Endothelial cell of umbilical vein (primary cell): ENCODE data around the gene OMA1. TPM values are rescaled to one million over a fixed set of nuclear protein-coding genes. Genes with fewer than 3 reads are reported as not detected.

Experiments
- BruUV-seq: library from RNA; stranded (reverse); fragments of 400-500 nt; replicated peaks from 2 replicates; lab custom pipeline; 2021; lab: Mats Ljungman, UMichigan
- CTCF ChIA-PET: fragments of 300-600, 350-600 bp; sonication (Branson Sonifier 250); formaldehyde crosslinking; loops from one replicate; lab custom pipeline; 2021; ENCODE audit warnings: antibody characterized with exemption, inconsistent platforms; lab: Charles Lee
- POLR2A ChIA-PET: fragments of 300-600, 350-600 bp; sonication (Branson Sonifier 250); formaldehyde crosslinking; loops from one replicate; lab custom pipeline; 2021; ENCODE audit warnings: antibody characterized with exemption, inconsistent platforms; lab: Charles Lee
- DNase-seq: peaks from one replicate; pipeline ENCODE4 v3.0.0-alpha.2; 2011; ENCODE audit warnings: low read depth, low spot score
- FAIRE-seq: peaks from 2 replicates; lab custom pipeline; 2011; peaks lifted over from hg19 to GRCh38; lab: Jason Lieb, UNC
- H2AFZ ChIP-seq: 2 replicates; pipeline ENCODE4 v1.6.0; 2012; ENCODE audit warnings: low read depth, low read length, control low read depth, inconsistent platforms
- H3K27ac ChIP-seq: 2 replicates; pipeline ENCODE4 v1.5.1; 2011; ENCODE audit warnings: low read depth, mild to moderate bottlenecking, control low read depth, low read length, moderate library complexity; ENCODE audit not compliant: insufficient read depth
- H3K27me3 ChIP-seq, 2 experiments: 2 replicates each; pipeline versions ENCODE4 v1.6.0 to v1.6.1; 2011; ENCODE audit warnings: low read length in 2 of 2, mixed read lengths in 1 of 2; ENCODE audit not compliant: control insufficient read depth in 2 of 2, insufficient read depth in 2 of 2
- H3K36me3 ChIP-seq, 2 experiments: 2 replicates in 1 of 2; 3 replicates in 1 of 2; pipeline ENCODE4 v1.5.1; 2011; ENCODE audit warnings: low read length in 2 of 2, mild to moderate bottlenecking in 1 of 2, moderate library complexity in 1 of 2; ENCODE audit not compliant: control insufficient read depth in 2 of 2, insufficient read depth in 2 of 2; ENCODE audit errors: extremely low read depth in 1 of 2
- H3K4me1 ChIP-seq: 3 replicates; pipeline ENCODE4 v1.5.1; 2011; ENCODE audit warnings: mild to moderate bottlenecking, low read length; ENCODE audit not compliant: control insufficient read depth, insufficient read depth; ENCODE audit errors: extremely low read depth
- H3K4me2 ChIP-seq: 2 replicates; pipeline ENCODE4 v1.6.1; 2011; ENCODE audit warnings: low read length, control low read depth, mixed read lengths; ENCODE audit not compliant: insufficient read depth
- H3K4me3 ChIP-seq, 3 experiments: fragments of 200-600 bp in 1 of 3; sonication (generic), shearing (Covaris generic) in 1 of 3; replicated peaks in 1 of 3; 2 replicates each; pipeline ENCODE4 v1.5.1; 2011 to 2016; ENCODE audit warnings: control low read depth in 3 of 3, low read length in 3 of 3, mild to moderate bottlenecking in 2 of 3, inconsistent platforms in 1 of 3, low read depth in 1 of 3, moderate library complexity in 1 of 3; ENCODE audit not compliant: insufficient read depth in 1 of 3
- H3K79me2 ChIP-seq: 2 replicates; pipeline ENCODE4 v1.6.0; 2012; ENCODE audit warnings: low read length, inconsistent platforms; ENCODE audit not compliant: control insufficient read depth, insufficient read depth
- H3K9ac ChIP-seq: replicated peaks from 2 replicates; pipeline ENCODE3; 2011; ENCODE audit warnings: low read length, control low read depth; ENCODE audit not compliant: insufficient read depth; ENCODE audit errors: extremely low read depth
- H3K9me1 ChIP-seq: replicated peaks from 3 replicates; pipeline ENCODE4 v1.6.0; 2011; ENCODE audit warnings: mild to moderate bottlenecking, low read length; ENCODE audit not compliant: control insufficient read depth, insufficient read depth; ENCODE audit errors: extremely low read depth
- H3K9me3 ChIP-seq: replicated peaks from 2 replicates; pipeline ENCODE4 v1.5.1; 2012; ENCODE audit warnings: low read length, inconsistent platforms; ENCODE audit not compliant: control insufficient read depth, insufficient read depth
- H4K20me1 ChIP-seq: replicated peaks from 2 replicates; pipeline ENCODE3; 2011; ENCODE audit warnings: mild to moderate bottlenecking, low read length; ENCODE audit not compliant: control insufficient read depth, insufficient read depth; ENCODE audit errors: extremely low read depth
- EZH2 ChIP-seq: IDR thresholded peaks from 2 replicates; pipeline ENCODE4 v1.6.1; 2012; ENCODE audit warnings: borderline replicate concordance, low read depth, mild to moderate bottlenecking, moderate library complexity, low read length, inconsistent platforms; ENCODE audit not compliant: severe bottlenecking
- FOS ChIP-seq: IDR thresholded peaks from 2 replicates; pipeline ENCODE4 v1.6.1; 2011; ENCODE audit warnings: mild to moderate bottlenecking, low read length, moderate library complexity, borderline replicate concordance; ENCODE audit not compliant: insufficient read depth
- GATA2 ChIP-seq: IDR thresholded peaks from 2 replicates; pipeline ENCODE4 v1.7.0; 2011; ENCODE audit warnings: low read depth, mild to moderate bottlenecking, moderate library complexity, mixed read lengths, low read length; ENCODE audit not compliant: insufficient read length, insufficient read depth
- JUN ChIP-seq: IDR thresholded peaks from 2 replicates; pipeline ENCODE4 v1.6.1; 2011; ENCODE audit warnings: borderline replicate concordance, low read depth; ENCODE audit not compliant: insufficient read length, insufficient read depth
- MYC ChIP-seq: IDR thresholded peaks from one replicate; pipeline ENCODE4 v1.6.1; 2011; ENCODE audit warnings: mild to moderate bottlenecking, low read depth, low read length
- POLR2AphosphoS5 ChIP-seq: IDR thresholded peaks from 2 replicates; pipeline ENCODE4 v1.6.1; 2012; ENCODE audit warnings: low read depth, mild to moderate bottlenecking, control low read depth, low read length, moderate library complexity; ENCODE audit not compliant: insufficient read depth
- dilution Hi-C: fragments of 300-500 bp; cut with MboI; formaldehyde crosslinking; loops from one replicate; pipeline ENCODE4 v1.15.0; 2019; ENCODE audit warnings: low sequenced_read_pairs; ENCODE audit not compliant: extremely low pct_ligation_motif_present
- intact Hi-C: fragments of 100-400 bp; cut with micrococcal nuclease; formaldehyde crosslinking; loops from one replicate; pipeline ENCODE4 v1.10.0; 2022
- polyA plus RNA-seq, 4 experiments: library from polyadenylated mRNA; depleted of rRNA in 3 of 4; stranded (reverse) in 3 of 4; unstranded in 1 of 4; fragments of >200 nt; gene quantifications; 2 replicates each; pipeline versions ENCODE4 v1.2.1 to v1.2.3, GENCODE V29; 2011 to 2012; ENCODE audit warnings: missing spikeins in 1 of 4
- total RNA-seq: library from RNA; stranded (reverse); gene quantifications from 2 replicates; pipeline ENCODE4 v1.2.3, GENCODE V29; 2021
- TF ChIP-seq, protein P1 (sequence below): IDR thresholded peaks from 2 replicates; pipeline ENCODE4 v1.6.1; 2011; ENCODE audit not compliant: insufficient read depth, insufficient read length
- TF ChIP-seq, protein P2 (sequence below), 2 donors: IDR thresholded peaks; 1 replicate in 1 of 2; 2 replicates in 1 of 2; pipeline ENCODE4 v1.5.1; 2011; ENCODE audit warnings: low read length in 2 of 2, mild to moderate bottlenecking in 2 of 2, moderate library complexity in 2 of 2, control low read depth in 1 of 2, inconsistent platforms in 1 of 2, low read depth in 1 of 2; ENCODE audit not compliant: insufficient read depth in 1 of 2; ENCODE audit errors: extremely low read depth in 1 of 2

The OMA1 gene
- total and polyA plus RNA-seq, 2 donors (not counting 3 experiments of a cell fraction or from before 2014, with no cell fraction given): 4.0 to 4.6 TPM

DNA sequence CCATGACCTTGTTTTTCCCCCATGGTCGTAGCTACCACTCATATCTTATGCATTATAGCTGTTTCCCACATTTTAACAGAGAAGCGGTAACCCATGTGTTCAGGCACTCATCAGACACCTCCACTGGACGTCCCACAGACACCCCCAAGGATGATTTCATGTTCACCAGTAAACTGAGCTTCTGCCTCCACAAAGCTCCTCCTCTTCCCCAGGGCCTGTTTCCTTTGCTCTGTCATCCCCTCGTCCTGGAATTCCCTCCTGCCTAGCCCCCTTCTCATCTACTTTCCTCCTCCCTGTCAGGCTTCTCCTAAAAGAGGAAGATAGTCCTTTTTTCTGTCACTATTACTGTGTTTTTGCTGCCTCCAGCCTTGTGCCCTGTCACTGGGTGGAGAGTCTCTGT, 111.2 kb downstream of the OMA1 start:
- Histone ChIP-seq H3K4me2 (no peak overlapping the region), H3K79me2 (no peaks in the 10 kb centered on the region), H3K27me3 (no peaks in the 10 kb centered on the region), H3K36me3 (no peaks in the 10 kb centered on the region), H3K27ac (no peak overlapping the region), H3K4me1 (peaks cover 17% of the 10 kb centered on the region), H3K9ac (no peak overlapping the region), H2AFZ (no peak overlapping the region), H3K9me3 (no peaks in the 10 kb centered on the region), H4K20me1 (no peaks in the 10 kb centered on the region), H3K4me3 (no peak overlapping the region), H3K9me1 (no peaks in the 10 kb centered on the region)
- intact Hi-C loops (loop anchor here (10.0 kb wide), 1 partner anchor 181 kb away; no protein-coding TSS in a partner anchor), dilution Hi-C loops (no loop called here)
- DNase-seq (no peak), FAIRE-seq (no peak)
- TF ChIP-seq MYC (no peak), GATA2 (no peak), EZH2 (no peak), POLR2AphosphoS5 (no peak)
- TF ChIP-seq, protein P1, sequence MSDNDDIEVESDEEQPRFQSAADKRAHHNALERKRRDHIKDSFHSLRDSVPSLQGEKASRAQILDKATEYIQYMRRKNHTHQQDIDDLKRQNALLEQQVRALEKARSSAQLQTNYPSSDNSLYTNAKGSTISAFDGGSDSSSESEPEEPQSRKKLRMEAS: no peak
- BruUV-seq: no TSS peak
- POLR2A ChIA-PET: no interaction called here
- CTCF ChIA-PET: no interaction called here

DNA sequence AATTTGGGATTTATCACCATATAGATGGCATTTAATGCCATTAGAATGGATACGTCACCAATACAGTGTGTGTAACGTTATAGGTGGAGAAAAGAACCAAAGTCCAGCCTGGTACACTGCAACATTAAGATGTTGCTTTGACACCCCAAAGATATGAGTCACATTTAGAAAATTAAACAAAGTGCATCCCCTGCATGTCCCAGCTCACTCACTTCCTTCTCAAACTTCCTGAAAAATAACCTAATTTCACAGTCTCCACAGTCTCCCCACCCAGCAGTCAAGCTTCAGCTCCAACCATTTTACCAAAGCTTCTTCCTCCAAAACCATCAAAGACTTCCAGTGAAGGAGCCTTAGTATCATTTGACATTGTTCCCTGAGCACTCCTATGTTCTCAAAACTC, 111.9 kb downstream of the OMA1 start:
- CTCF ChIA-PET: interaction anchor here (0.7 to 1.2 kb wide), 3 partner anchors 21 to 42 kb away, joined by 3 to 4 read pairs (median 3); no protein-coding TSS in a partner anchor
- Histone ChIP-seq H2AFZ (peak overlapping the region; percentile 62), H3K9me3 (no peaks in the 10 kb centered on the region), H3K27me3 (no peaks in the 10 kb centered on the region), H3K9ac (no peak overlapping the region), H3K4me3 (no peak overlapping the region), H3K4me2 (peak overlapping the region; percentile 80), H3K9me1 (no peaks in the 10 kb centered on the region), H3K36me3 (no peaks in the 10 kb centered on the region), H3K27ac (no peak overlapping the region), H3K4me1 (peaks cover 17% of the 10 kb centered on the region), H4K20me1 (no peaks in the 10 kb centered on the region), H3K79me2 (no peaks in the 10 kb centered on the region)
- POLR2A ChIA-PET: no interaction called here
- FAIRE-seq (peak; percentile 38), DNase-seq (peak; percentile 18)
- dilution Hi-C loops (no loop called here), intact Hi-C loops (loop anchor here (1.0 to 10.0 kb wide), 2 partner anchors 39 to 180 kb away; no protein-coding TSS in a partner anchor)
- BruUV-seq: no TSS peak
- TF ChIP-seq, protein P1: no peak
- TF ChIP-seq, protein P2, sequence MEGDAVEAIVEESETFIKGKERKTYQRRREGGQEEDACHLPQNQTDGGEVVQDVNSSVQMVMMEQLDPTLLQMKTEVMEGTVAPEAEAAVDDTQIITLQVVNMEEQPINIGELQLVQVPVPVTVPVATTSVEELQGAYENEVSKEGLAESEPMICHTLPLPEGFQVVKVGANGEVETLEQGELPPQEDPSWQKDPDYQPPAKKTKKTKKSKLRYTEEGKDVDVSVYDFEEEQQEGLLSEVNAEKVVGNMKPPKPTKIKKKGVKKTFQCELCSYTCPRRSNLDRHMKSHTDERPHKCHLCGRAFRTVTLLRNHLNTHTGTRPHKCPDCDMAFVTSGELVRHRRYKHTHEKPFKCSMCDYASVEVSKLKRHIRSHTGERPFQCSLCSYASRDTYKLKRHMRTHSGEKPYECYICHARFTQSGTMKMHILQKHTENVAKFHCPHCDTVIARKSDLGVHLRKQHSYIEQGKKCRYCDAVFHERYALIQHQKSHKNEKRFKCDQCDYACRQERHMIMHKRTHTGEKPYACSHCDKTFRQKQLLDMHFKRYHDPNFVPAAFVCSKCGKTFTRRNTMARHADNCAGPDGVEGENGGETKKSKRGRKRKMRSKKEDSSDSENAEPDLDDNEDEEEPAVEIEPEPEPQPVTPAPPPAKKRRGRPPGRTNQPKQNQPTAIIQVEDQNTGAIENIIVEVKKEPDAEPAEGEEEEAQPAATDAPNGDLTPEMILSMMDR (IDR thresholded peaks at IDR 0.05; ENCODE audit: extremely low read depth in 1 of 2, insufficient read depth in 1 of 2, low read depth in 1 of 2, low read length in 2 of 2): no peak
- TF ChIP-seq EZH2: no peak
- peak; percentile 73 for TF ChIP-seq FOS
- no peak for TF ChIP-seq MYC
- no peak for TF ChIP-seq POLR2AphosphoS5
- TF ChIP-seq JUN: no peak
